K562 (cell line): ENCODE measurements around the gene USP5. TPM values are rescaled to one million over a fixed set of nuclear protein-coding genes. Genes with fewer than 3 reads are reported as not detected.

Source experiments
- ATAC-seq: fragments of 200-7000 bp; cut with Tn5 transposase; 3 replicates; pipeline ENCODE4 v1.9.1; 2020; ENCODE audit warnings: moderate library complexity
- BruUV-seq: library from RNA; stranded (reverse); fragments of 400-500 nt; replicated peaks from 2 replicates; lab custom pipeline; 2021; lab: Mats Ljungman, UMichigan
- CTCF ChIA-PET: fragments of 300-600 bp; formaldehyde crosslinking; extraction: SDS; loops from one replicate; lab custom pipeline; 2021; ENCODE audit warnings: low intra/inter-chr PET ratio; lab: Yijun Ruan, JAX
- POLR2A ChIA-PET: fragments of 300-600, 350-650 bp; sonication (Branson Sonifier 250); formaldehyde crosslinking; extraction: SDS; loops from one replicate; lab custom pipeline; 2021; ENCODE audit warnings: antibody characterized with exemption, inconsistent platforms; lab: Yijun Ruan, JAX
- DNase-seq, 4 experiments: peaks; one replicate each; pipeline versions ENCODE4 v3.0.0 to v3.0.0-alpha.2; 2011 to 2018; ENCODE audit warnings: low spot score in 3 of 4, mixed read lengths in 3 of 4; ENCODE audit errors: extremely low read depth in 1 of 4
- FAIRE-seq: peaks from 2 replicates; lab custom pipeline; 2011; peaks lifted over from hg19 to GRCh38; lab: Jason Lieb, UNC
- H2AFZ ChIP-seq: 2 replicates; pipeline ENCODE4 v1.6.0; 2011; ENCODE audit warnings: low read depth, low read length, control low read depth, inconsistent platforms
- H3K27ac ChIP-seq: fragments of 200-600 bp; 3 replicates; pipeline ENCODE4 v1.8.0; 2011; ENCODE audit warnings: low read depth, mild to moderate bottlenecking, control low read depth, inconsistent platforms, low read length, moderate library complexity, mixed read lengths; ENCODE audit errors: extremely low read depth
- H3K27me3 ChIP-seq, 2 experiments: fragments of 300-600 bp in 1 of 2; 2 replicates in 1 of 2; 3 replicates in 1 of 2; pipeline versions ENCODE4 v1.6.0 to v1.8.0; 2011; ENCODE audit warnings: inconsistent platforms in 2 of 2, low read length in 2 of 2, mild to moderate bottlenecking in 1 of 2, mixed read lengths in 1 of 2, moderate library complexity in 1 of 2; ENCODE audit not compliant: control insufficient read depth in 2 of 2, insufficient read depth in 2 of 2
- H3K36me3 ChIP-seq: fragments of 300-600 bp; 3 replicates; pipeline ENCODE4 v1.8.0; 2011; ENCODE audit warnings: mild to moderate bottlenecking, low read length, inconsistent platforms; ENCODE audit not compliant: control insufficient read depth, insufficient read depth
- H3K4me1 ChIP-seq, 2 experiments: fragments of 200-600 bp in 1 of 2; replicated peaks in 1 of 2; 2 replicates in 1 of 2; 3 replicates in 1 of 2; pipeline versions ENCODE4 v1.5.1 to v1.8.0; 2011; ENCODE audit warnings: inconsistent platforms in 2 of 2, low read length in 2 of 2, mild to moderate bottlenecking in 1 of 2, mixed read lengths in 1 of 2, moderate library complexity in 1 of 2; ENCODE audit not compliant: control insufficient read depth in 2 of 2, insufficient read depth in 2 of 2
- H3K4me2 ChIP-seq: 2 replicates; pipeline ENCODE4 v1.6.1; 2011; ENCODE audit warnings: low read length, control low read depth, inconsistent platforms, mixed read lengths; ENCODE audit not compliant: insufficient read depth
- H3K4me3 ChIP-seq: fragments of 200-600 bp; sonication (generic), shearing (Covaris generic); 2 replicates; pipeline ENCODE4 v1.5.1; 2016; ENCODE audit warnings: control low read depth, inconsistent platforms
- H3K79me2 ChIP-seq: fragments of 200-600 bp; 3 replicates; pipeline ENCODE4 v1.8.0; 2011; ENCODE audit warnings: low read length, inconsistent platforms; ENCODE audit not compliant: control insufficient read depth, insufficient read depth
- H3K9ac ChIP-seq, 2 experiments: 2 replicates each; pipeline versions ENCODE4 v1.6.0 to v1.6.1; 2011; ENCODE audit warnings: low read depth in 2 of 2, low read length in 2 of 2, control low read depth in 1 of 2, inconsistent platforms in 1 of 2, mild to moderate bottlenecking in 1 of 2, mixed read lengths in 1 of 2; ENCODE audit not compliant: insufficient read depth in 1 of 2
- H3K9me1 ChIP-seq: one replicate; pipeline ENCODE4 v1.6.0; 2011; ENCODE audit warnings: inconsistent platforms, mild to moderate bottlenecking, low read length, moderate library complexity; ENCODE audit not compliant: control insufficient read depth, insufficient read depth
- H3K9me3 ChIP-seq: replicated peaks from 2 replicates; pipeline ENCODE4 v1.5.1; 2011; ENCODE audit warnings: low read depth, low read length, inconsistent platforms; ENCODE audit not compliant: control insufficient read depth, insufficient read depth
- H4K20me1 ChIP-seq: replicated peaks from 2 replicates; pipeline ENCODE4 v1.6.1; 2011; ENCODE audit warnings: low read length, inconsistent platforms, mixed read lengths; ENCODE audit not compliant: control insufficient read depth, insufficient read depth
- CREB1 ChIP-seq, 2 experiments: sonication (generic) in 1 of 2; formaldehyde crosslinking in 1 of 2; IDR thresholded peaks; 2 replicates each; pipeline versions ENCODE4 v1.6.1 to v1.8.0; 2012 to 2022; ENCODE audit warnings: inconsistent platforms in 1 of 2, mild to moderate bottlenecking in 1 of 2, missing genetic modification reagents in 1 of 2, moderate library complexity in 1 of 2
- CSDE1 ChIP-seq, 2 experiments: fragments of 450-650 bp; IDR thresholded peaks; 2 replicates each; pipeline ENCODE4 v1.6.1; 2016; ENCODE audit warnings: mild to moderate bottlenecking in 1 of 2
- HDAC1 ChIP-seq, 2 experiments: fragments of 450-650 bp; IDR thresholded peaks; 2 replicates each; pipeline ENCODE4 v1.6.1; 2016 to 2017; ENCODE audit warnings: inconsistent platforms in 1 of 2, mild to moderate bottlenecking in 1 of 2, moderate library complexity in 1 of 2
- RNF2 ChIP-seq: sonication (generic); IDR thresholded peaks from 2 replicates; pipeline ENCODE4 v1.6.1; 2016
- SAFB ChIP-seq: fragments of 200-400 bp; formaldehyde crosslinking; IDR thresholded peaks from 2 replicates; pipeline ENCODE4 v1.6.1; 2017; ENCODE audit warnings: low read depth, low read length, borderline replicate concordance
- ZFP1 ChIP-seq: fragments of 450-650 bp; formaldehyde crosslinking; IDR thresholded peaks from 2 replicates; pipeline ENCODE4 v1.4.0; 2020; ENCODE audit warnings: mild to moderate bottlenecking, mixed read lengths
- ZNF311 ChIP-seq: fragments of 250-450 bp; sonication (Bioruptor Pico); IDR thresholded peaks from 2 replicates; pipeline ENCODE4 v1.4.0; 2020; ENCODE audit warnings: mild to moderate bottlenecking, moderate library complexity
- ZNF384 ChIP-seq: IDR thresholded peaks from 2 replicates; pipeline ENCODE4 v1.6.1; 2012; ENCODE audit warnings: low read depth, low read length, improper control_type of control experiment
- ZNF75A ChIP-seq: fragments of 450-650 bp; formaldehyde crosslinking; IDR thresholded peaks from 2 replicates; pipeline ENCODE4 v1.4.0; 2020; ENCODE audit warnings: mild to moderate bottlenecking
- ZSCAN29 ChIP-seq: fragments of 450-650 bp; IDR thresholded peaks from 2 replicates; pipeline ENCODE4 v1.6.1; 2017
- WGBS: fragments of 100-300 bp; shearing (Covaris generic); methylation state at CpG from one replicate; pipeline ENCODE4 v1.1.6; 2016; ENCODE audit warnings: low coverage, mixed read lengths; ENCODE audit not compliant: insufficient coverage; ENCODE audit errors: missing lambda C conversion rate; 5-methylcytosine and 5-hydroxymethylcytosine counted together
- in situ Hi-C: fragments of 300-500 bp; cut with MboI; formaldehyde crosslinking; loops from 4 replicates; pipeline ENCODE4 v1.15.0; 2018; ENCODE audit warnings: inconsistent platforms, mixed read lengths
- intact Hi-C: fragments of 100-400 bp; cut with micrococcal nuclease; formaldehyde crosslinking; loops from 2 replicates; pipeline ENCODE4 v1.14.2; 2022
- polyA plus RNA-seq, 8 experiments: library from polyadenylated mRNA; depleted of rRNA in 4 of 8; stranded (reverse) in 5 of 8; unstranded in 3 of 8; fragments of >200 nt; fragmentation: Nextera tagmentation in 2 of 8; fragmentation: Illumina TruSeq in 1 of 8; extraction: Ambion mirVana in 2 of 8; extraction: Trizol in 1 of 8; gene quantifications; 2 replicates each; pipeline versions ENCODE4 v1.2.1 to v1.2.3, GENCODE V29; 2011 to 2014; ENCODE audit warnings: inconsistent platforms in 1 of 8, missing spikeins in 1 of 8
- total RNA-seq, 7 experiments: library from RNA; depleted of rRNA in 6 of 7; stranded (reverse); fragments of >200 nt in 6 of 7; fragmentation: Illumina TruSeq in 2 of 7; extraction: Trizol in 2 of 7; gene quantifications; 2 replicates each; pipeline versions ENCODE4 v1.2.1 to v1.2.3, GENCODE V29; 2011 to 2021; ENCODE audit warnings: low replicate concordance in 1 of 7
- TF ChIP-seq, protein P1 (sequence below): fragments of 250-450 bp; sonication (Bioruptor Pico); IDR thresholded peaks from 2 replicates; pipeline ENCODE4 v1.4.0; 2020; ENCODE audit warnings: mild to moderate bottlenecking, moderate library complexity

USP5 gene
- total and polyA plus RNA-seq, 9 of the 15 experiments (the other 6 are each of a cell fraction or from before 2014, with no cell fraction given), result 1.4 to 107 (median 48.6) TPM

DNA sequence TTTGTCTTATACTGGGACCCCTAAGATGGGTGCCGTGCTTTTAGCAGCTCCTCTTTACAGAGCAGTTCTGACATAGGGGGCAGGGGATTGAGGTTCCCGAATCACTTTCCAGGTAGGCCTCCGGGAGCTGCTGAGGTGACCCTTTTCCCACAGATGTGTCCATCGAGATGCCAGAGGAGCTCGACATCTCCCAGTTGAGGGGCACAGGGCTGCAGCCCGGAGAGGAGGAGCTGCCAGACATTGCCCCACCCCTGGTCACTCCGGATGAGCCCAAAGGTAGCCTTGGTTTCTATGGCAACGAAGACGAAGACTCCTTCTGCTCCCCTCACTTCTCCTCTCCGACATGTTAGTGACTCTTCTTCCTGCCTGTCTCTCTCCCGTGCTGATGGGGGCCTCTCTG is 11.1 kb downstream of the USP5 start:
- Histone ChIP-seq H3K36me3 (peaks cover 72% of the 10 kb centered on the region), H3K4me1 (peaks cover 12 to 20% of the 10 kb centered on the region in 2 experiments; a peak in 4 of 5 replicates), H4K20me1 (peaks cover 1% of the 10 kb centered on the region; the same call in 1 of the 2 replicates), H3K27ac (no peak overlapping the region), H3K4me3 (no peak overlapping the region), H3K9ac (no peak overlapping the region), H3K27me3 (no peaks in the 10 kb centered on the region), H3K9me1 (no peaks in the 10 kb centered on the region), H3K79me2 (peaks cover 12% of the 10 kb centered on the region), H3K9me3 (no peaks in the 10 kb centered on the region), H2AFZ (no peak overlapping the region), H3K4me2 (no peak overlapping the region)
- no peak for ATAC-seq
- ChIA-PET CTCF (no interaction called here), POLR2A (interaction anchor here (1.4 to 11.3 kb wide), 2 partner anchors 9 kb away, joined by 3 to 174 read pairs; partner anchors contain the start of genes CDCA3 and USP5)
- intact Hi-C loops, result no loop called here
- DNase-seq, result no peak
- FAIRE-seq, result no peak
- in situ Hi-C loops, result no loop called here
- BruUV-seq, result no TSS peak
- no peak for TF ChIP-seq ZNF384
- TF ChIP-seq ZFP1, result no peak
- no peak for TF ChIP-seq ZSCAN29
- TF ChIP-seq CSDE1 (IDR thresholded peaks at IDR 0.05), result no peak
- no peak for TF ChIP-seq CREB1 (IDR thresholded peaks at IDR 0.05)
- TF ChIP-seq CREB1 (CRISPR knock-in tag; IDR thresholded peaks at IDR 0.05), result no peak
- TF ChIP-seq ZNF75A (CRISPR knock-in tag), result no peak
- no peak for TF ChIP-seq RNF2
- TF ChIP-seq, protein P1, sequence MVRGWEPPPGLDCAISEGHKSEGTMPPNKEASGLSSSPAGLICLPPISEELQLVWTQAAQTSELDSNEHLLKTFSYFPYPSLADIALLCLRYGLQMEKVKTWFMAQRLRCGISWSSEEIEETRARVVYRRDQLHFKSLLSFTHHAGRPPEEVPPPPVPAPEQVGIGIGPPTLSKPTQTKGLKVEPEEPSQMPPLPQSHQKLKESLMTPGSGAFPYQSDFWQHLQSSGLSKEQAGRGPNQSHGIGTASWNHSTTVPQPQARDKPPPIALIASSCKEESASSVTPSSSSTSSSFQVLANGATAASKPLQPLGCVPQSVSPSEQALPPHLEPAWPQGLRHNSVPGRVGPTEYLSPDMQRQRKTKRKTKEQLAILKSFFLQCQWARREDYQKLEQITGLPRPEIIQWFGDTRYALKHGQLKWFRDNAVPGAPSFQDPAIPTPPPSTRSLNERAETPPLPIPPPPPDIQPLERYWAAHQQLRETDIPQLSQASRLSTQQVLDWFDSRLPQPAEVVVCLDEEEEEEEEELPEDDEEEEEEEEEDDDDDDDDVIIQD (CRISPR knock-in tag), result no peak
- no peak for TF ChIP-seq HDAC1 (IDR thresholded peaks at IDR 0.05)
- no peak for TF ChIP-seq SAFB
- no peak for TF ChIP-seq ZNF311 (CRISPR knock-in tag)
- 80% methylated on average over 7 of the region's 11 CpGs for WGBS
